IPS DF 19.7 (cell line): ENCODE measurements around the gene ACTR10.
"Not testable (repeated sequence)": the region's sequence is repeated elsewhere in the genome, so short reads cannot be mapped to it uniquely, and the experiment has no call there.

Experiments used
- DNase-seq: peaks from one replicate; pipeline ENCODE4 v3.0.0-alpha.2; 2013; ENCODE audit warnings: low read depth, low spot score

The ACTR10 gene

DNA sequence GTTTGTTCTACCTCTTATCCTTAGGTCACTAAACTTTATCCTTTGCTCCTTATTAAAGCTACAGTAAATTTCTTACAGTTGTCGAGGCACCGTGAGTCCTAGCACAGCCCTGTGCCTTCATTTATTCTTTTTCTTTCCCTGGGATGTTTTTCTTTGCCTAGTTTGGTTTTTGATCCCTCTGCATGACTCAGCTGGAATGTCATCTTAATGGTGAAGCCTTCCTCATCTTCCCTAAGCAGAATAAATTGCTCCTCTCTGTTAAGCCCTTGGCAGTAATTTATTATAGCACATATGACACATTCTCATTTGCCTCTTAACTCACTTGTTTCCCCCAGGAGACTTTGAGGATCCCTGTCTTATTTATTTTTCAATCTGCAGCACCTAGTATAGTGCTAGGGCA is 16.6 kb downstream of the ACTR10 start:
- no peak for DNase-seq

GRCh38 chr14:58227096-58227819 is 27.3 kb downstream of the ACTR10 start:
- no peak for DNase-seq

- no peak for DNase-seq
Measured at GRCh38 chr14:58238252-58239243, 38.6 kb downstream of the ACTR10 start.

GRCh38 chr14:58239244-58240195 is 39.6 kb downstream of the ACTR10 start:
- DNase-seq = no peak

GRCh38 chr14:58243790-58244555 is 44.0 kb downstream of the ACTR10 start:
- DNase-seq = no peak

DNA sequence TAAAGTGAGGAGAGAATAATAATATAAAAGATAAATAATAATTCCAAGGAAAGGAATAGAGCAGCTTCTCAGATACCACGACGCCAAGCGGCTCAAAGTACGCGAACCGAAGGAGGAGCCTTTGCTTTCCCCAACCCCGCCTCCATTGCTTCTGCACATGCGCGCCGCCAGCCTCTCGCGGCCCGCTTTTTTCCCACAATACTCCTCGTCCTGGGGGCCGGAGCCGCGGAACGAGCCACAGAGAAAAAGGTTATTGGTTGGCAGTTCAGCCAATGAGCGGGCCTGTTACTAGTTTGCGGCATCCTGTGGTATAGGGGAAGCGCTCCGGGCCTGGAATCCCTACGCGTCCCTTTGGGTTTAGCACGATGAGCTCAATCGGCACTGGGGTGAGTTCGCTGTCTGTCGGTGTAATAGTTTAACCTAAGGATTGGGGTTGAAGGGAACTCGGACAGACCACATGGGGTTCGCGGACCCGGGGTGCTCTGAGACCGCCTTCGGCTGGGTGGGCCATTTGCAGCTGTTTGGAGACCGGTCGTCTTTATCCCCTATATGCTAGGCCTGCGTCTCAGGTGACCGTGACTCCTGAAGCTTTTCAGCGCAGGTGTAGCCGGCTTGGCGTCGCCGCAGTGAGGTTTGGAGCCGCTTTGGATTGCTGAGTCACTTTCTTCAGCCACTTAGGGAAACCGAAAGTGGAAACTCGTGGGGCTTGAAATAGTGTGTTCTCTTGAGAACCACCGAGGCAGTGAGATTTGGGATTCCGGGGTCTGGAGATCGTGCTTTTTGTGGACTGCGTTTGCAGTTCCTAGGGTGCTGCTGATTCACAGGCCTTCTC is 44.8 kb downstream of the ACTR10 start, which contains the start of gene PSMA3:
Gene PSMA3, plus strand, starts transcription at position 288 of the 832 bp plus-strand sequence. Its CDS starts 78 bp downstream, at position 366.
- DNase-seq = peak; percentile 93

GRCh38 chr14:58245562-58245961 is 45.6 kb downstream of the ACTR10 start:
- no peak for DNase-seq

- DNase-seq = no peak
Measured at GRCh38 chr14:58249611-58250010, 49.7 kb downstream of the ACTR10 start.

- DNase-seq = no peak
Measured at GRCh38 chr14:58258156-58258555, 58.2 kb downstream of the ACTR10 start.

DNA sequence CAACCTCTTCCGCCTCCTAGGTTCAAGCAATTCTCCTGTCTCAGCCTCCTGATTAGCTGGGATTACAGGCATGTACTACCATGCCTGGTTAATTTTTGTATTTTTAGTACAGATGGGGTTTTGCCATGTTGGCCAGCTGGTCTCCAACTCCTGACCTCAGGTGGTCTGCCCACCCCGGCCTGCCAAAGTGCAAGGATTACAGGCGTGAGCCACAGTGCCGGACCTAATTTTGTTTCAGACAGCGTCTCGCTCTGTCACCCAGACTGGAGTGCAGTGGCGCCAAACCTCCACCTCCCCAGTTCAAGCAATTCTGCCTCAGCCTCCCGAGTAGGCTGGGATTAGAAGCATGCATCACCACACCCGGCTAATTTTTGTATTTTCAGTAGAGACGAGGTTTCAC is 62.1 kb downstream of the ACTR10 start:
- DNase-seq = not testable (repeated sequence)

GRCh38 chr14:58265401-58265800 is 65.5 kb downstream of the ACTR10 start:
- DNase-seq = no peak

DNA sequence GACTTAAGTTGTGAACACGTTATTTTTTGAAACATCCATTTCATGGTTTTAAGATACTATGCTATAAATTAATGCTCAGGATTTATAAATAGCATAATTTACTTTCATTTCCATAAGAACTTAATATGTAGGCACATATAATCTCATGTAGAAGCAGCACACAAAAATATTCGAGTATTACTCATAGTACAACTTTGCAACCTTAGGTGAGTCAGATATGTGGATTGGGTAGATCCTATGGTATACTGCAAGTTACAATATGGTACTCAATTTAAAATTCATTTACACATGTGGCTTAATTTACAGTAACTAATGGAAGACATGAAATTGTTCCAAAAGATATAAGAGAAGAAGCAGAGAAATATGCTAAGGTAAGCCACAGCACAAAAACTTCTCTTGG is 70.7 kb downstream of the ACTR10 start:
- no peak for DNase-seq

- DNase-seq = peak; percentile 7
Measured at GRCh38 chr14:58272588-58273372, 72.8 kb downstream of the ACTR10 start.

DNA sequence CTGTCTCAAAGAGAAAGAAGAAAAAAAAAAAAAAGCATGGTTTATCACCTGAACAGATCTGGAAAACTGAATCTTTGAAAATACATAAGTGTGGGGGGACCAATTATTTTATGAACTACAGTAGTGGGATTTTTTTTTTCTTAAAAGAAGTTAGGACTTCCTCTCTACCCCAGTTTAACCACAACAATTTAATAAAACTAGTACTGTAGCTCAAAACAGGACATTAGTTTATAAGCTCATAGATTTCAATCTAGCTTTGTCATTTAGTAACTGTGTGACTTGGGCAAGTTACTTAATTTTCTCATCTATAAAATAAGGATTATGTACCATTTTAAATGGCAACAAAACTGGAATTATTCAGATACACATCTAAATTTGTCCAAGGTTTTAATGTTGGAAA is 74.9 kb downstream of the ACTR10 start:
- DNase-seq = no peak

- no peak for DNase-seq
Measured at GRCh38 chr14:58275527-58276190, 75.7 kb downstream of the ACTR10 start.

DNA sequence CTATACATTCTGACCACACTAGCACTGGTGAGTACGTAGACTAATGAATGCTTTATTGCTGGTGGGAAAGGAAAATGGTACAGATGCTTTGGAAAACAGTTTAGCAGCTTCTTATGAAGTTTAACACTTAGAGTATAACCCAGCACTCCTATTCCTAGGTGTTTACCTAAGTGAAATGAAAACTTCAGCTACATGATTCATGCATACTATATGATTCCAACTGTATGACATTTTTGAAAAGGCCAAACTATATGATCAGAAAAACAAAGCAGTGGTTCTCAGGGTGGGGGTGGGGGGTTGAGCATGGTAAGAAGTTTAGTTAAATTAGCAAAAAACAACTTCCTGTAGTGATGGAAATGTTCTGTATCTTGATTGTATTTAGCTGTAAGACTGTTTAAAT is 76.3 kb downstream of the ACTR10 start:
- no peak for DNase-seq

GRCh38 chr14:58278177-58278576 is 78.2 kb downstream of the ACTR10 start:
- DNase-seq = no peak
